Hematopoietic multipotent progenitor cell treated with erythropoietin and hydrocortisone succinate and interleukin-3 and kit ligand, for 4 days (in vitro differentiated cells): ENCODE measurements around the gene CH25H.
"Not testable (repeated sequence)": the region's sequence is repeated elsewhere in the genome, so short reads cannot be mapped to it uniquely, and the experiment has no call there.

ENCODE experiments used
- DNase-seq: peaks from one replicate; pipeline ENCODE4 v3.0.0-alpha.2; 2015

CH25H gene

DNA sequence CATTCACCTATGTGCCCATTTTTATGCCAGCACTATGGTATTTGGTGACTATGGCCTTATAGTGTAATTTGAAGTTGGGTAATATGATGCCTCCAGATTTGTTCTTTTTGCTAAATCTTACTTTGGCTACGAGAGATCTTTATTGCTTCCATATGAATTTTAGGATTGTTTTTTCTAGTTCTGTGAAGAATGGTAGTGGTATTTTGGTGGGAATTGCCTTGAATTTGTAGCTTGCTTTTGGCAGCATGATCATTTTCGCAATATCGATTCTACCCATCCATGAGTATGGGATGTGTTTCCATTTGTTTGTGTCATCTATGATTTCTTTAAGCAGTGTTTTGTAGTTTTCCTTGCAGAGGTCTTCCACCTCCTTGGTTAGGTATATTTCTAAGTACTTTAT is 15.8 kb downstream of the CH25H start:
- DNase-seq = not testable (repeated sequence)

DNA sequence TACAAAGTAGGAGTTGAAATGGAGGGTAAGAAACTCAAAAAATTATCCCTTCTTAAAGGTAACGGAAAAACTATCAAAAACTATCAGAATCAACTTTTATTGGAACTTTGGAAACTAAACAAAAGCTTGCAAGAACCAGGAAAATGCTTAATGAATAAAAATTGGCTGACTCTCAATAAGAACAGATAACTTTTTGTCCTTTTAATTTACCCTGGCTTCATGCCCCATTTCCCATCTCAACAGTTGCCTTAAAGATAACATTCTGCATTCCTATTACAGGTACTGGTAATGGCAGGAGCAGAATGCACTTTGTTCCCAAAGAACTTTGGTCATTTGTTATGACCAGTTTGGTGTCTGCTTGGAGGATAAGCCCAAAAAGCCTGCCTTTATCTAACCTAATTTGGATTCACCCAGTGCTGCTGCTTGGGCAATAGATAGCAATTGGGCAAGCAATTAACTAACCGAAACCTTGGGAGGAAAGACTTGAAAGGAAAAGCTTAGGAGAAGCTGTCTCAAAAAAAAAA is 17.8 kb downstream of the CH25H start:
- DNase-seq = no peak

DNA sequence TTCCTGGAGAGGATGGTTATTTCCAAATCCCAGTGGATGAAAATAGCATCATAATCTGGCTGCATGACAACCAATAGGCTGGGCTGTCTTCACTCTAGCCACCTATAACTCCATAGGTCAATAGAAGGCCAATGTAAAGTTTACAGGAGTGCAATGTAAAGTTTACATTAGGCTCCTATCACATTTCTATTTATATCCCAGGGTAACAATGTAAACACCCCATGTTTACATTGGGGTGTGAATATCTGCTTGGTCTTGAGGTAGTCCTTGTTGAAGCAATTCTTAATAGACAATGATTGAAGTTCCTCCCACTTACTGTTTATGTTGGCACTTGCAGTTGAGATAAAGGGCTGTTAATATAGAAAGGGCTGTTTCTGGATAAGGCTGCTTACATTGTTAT is 21.5 kb downstream of the CH25H start:
- no peak for DNase-seq

DNA sequence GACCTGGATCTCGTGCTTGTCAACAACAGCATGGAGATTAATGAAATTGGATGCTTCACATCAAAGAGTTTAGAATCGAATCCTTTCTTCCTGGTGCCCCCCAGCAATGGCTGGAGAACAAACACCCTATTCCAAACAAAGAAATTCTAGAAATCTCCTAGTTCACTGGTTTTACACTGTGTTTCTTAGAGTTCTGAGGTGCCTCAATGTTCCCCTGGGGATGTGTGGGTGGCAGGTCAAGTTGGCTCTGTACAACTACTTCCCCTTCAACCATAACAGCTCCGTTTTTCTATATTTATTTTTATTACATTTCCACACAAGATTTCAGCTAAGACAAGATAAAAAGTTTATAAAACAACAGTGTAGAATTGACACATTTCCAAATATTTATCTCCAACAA is 22.5 kb downstream of the CH25H start:
- DNase-seq = no peak

DNA sequence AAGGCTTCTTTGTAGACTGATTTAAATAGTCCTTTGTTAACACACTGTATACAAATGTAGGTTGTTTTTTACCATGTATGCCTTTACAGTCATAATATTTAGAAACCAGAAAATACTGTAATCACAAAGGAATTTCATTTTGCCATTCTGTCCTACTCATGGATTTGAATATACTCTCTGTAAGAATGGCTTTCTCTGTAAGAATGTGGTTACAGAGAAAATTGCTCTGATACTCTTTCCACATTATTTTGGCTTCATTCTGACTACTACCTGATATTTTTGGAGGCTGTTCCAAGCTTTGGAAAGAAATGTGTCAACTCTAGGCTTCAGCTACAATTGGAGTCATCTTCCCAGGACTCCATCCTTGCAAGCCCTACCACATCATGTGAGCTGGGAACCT is 23.5 kb downstream of the CH25H start:
- DNase-seq = no peak

DNA sequence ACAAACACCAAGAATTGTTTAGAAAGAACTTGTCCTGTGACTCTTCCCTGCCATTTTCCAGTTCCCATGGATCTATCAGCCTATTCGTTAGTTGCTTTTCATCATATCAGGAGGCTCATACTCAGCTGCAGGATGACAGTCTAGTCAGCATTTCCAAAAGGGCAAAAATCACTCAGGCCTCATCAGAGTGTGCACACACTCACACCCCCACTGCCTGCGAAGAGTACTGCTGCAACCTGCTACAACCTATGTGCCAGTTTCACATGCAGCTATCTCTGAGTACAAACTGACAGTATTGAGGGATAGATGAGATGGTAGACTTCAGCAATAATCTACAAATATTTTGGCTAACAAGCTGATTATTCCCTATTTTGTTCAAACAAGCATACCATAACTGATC is 24.2 kb downstream of the CH25H start:
- DNase-seq = no peak

DNA sequence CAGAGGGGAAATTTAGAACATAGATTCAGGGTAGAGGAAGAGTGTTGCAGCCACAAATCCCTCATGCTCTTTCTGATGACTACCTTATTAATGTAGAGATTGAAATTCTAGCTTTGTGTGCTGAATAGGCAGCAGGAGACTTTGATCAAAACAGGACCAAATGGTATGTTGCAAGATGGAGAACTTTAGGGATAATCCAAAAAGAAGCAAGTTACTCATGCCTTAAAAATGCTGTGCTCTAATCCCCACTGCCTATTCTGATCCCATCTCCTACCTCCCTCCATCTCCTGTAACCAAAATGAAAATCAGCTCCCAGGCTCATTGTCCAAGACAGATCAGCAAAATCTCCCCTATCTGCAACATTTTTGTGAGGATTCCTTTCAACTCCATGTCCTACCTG is 31.3 kb downstream of the CH25H start:
- no peak for DNase-seq

DNA sequence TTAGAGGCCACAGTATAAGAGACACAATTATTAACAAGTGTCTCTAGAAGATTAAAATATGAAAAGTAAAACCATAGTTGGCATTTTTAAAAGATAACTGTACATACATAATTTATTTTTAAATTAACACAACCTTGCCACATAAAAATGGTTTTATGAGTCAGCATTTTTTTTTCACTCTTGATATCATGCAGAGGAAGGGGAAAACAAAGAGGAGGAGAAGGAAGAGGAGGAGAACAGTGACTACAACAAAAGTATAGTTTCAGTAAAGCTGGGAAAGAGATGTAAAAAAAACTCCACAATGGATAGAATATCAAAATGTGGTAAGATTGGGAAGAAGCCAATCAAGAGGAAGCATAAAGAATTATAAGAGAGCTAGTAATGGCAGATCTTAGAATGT is 34.0 kb downstream of the CH25H start:
- DNase-seq = peak; percentile 31

DNA sequence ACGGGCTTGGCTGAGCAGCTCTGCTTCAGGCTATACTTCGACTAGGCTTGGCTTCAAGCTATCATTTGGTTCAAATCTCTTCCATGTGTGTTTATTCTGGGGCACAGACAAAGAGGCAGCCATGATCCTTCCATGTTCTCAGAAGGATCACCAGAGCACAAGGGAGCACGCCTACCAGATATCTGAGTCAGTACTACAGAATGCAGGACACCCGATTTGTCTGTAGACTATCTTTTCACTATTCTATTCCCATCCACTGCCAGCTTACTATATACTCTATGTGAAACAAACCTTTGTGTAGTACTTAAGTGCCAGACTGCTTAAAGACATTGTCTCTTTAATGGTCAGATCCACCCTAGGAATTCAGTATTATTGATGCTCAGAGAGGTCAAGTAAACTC is 35.1 kb downstream of the CH25H start:
- no peak for DNase-seq

DNA sequence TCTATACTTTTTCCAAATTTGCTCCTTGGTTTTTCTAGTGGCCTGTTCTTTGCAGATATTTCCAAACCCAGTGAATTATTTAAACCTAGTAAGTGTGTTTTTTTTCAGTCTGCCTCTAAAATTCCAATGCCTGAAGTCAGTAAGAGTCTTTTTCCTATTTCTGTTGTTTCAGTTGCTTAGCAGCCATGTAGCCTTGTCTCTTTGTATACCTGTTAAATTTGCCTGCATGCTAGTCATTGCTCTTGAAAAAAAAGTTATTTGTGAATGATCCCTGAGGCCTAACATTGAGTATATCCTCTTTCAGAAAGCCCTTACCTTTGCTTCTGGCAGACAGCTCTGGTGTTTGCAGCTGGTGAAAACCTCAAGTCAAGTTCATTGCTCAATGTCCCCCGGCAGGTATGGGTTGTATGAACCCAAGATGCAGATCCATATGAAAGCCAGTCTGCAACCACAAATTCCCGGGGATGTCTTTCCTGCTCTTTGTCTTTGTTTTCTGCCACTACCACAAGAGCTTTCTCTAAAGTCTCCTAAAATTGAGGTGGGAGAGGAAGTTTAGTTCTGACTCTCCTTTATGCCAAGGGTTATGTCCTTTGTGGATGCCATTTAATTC is 35.7 kb downstream of the CH25H start:
- no peak for DNase-seq

DNA sequence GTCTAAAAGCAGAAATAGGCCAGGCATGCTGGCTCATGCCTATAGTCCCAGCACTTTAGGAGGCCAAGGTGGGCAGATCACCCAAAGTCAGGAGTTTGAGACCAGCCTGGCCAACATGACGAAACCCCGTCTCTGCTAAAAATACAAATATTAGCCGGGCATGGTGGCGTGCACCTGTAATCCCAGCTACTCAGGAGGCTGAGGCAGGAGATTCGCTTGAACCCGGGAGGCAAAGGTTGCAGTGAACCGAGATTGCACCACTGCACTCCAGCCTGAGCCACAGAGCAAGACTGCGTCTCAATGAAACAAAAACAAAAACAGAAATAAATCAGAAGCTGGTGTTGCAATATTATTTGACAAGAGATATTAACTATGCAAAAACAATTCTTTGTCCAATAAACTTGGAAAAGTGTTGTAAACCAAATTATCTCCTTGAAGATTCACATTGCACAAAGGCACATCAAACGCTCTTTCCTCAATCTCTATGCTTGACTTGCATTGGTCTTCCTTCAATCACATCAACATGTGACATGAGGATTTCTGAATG is 38.7 kb downstream of the CH25H start:
- not testable (repeated sequence) for DNase-seq

DNA sequence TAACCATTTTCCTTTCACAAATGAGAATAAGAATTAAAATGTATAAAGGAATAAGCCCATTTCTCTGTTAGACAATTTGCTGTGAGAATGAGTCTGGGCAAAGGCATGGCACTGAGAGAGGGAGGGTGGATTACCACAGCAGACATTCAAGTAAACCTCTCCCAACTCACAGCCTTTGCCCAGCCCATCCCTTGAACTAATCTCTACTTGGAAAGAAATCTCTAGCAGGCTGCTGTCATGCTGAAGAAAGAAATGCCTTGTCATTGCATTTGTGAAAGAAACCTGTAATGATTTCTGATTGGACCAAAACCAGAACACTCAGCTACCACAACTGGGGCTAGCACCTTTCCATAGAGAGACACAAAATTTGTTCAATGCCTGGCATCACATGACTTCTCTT is 39.2 kb downstream of the CH25H start:
- no peak for DNase-seq

DNA sequence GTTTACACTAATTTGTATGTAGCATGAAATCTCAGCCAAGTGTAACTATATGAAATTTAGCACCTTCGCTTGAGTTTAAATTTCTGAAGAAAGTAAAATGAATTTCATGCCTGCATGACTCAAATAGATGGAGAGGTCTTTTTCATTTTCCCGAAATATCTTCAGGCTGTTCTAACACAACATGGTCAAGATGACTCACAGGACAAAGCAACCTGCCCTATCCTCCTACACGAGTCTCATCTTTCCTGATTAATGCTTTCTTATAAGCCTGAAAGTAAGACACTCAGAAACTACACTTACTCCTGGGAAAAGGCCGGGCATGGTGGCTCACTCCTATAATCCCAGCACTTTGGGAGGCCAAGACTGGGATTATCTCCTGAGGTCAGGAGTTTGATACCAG is 41.2 kb downstream of the CH25H start:
- DNase-seq = no peak

DNA sequence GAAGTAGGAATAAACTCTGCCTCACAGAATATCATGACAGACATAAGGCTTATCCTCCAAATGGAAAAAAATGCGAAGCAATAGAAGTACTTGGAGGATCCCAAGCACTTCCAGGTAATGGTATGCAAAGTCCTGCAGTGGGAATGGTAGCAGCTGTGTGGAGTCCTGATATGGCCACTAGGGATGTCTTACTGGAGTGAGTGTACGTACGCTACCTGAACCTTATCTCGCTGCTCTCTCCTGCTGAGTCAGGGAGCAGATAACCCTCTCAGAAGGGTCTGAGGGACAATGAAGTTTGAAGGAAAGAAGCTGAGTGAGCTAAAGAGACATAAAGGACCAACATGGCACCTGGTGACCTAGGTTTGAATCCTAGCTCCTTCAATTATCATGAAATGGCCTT is 42.2 kb downstream of the CH25H start:
- DNase-seq = no peak

DNA sequence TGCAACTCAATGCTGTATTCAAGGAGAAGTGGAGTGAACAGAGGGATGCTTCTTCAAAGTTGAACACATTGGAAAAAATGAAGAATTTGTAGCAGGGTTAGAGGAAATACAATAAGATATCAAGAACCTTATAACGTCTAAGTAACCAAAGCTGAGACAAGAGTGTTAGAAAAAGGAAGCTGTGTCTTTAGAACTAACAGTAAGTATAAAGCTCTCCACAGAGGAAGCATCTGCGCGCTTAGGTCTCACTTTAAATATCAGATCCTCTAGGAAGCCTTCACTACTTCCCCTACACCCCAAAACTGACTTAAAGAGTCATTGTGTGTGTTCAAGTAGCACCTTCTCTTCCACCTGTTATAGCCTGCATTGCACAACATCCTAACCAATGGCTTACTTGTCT is 43.0 kb downstream of the CH25H start:
- DNase-seq = peak; percentile 63

DNA sequence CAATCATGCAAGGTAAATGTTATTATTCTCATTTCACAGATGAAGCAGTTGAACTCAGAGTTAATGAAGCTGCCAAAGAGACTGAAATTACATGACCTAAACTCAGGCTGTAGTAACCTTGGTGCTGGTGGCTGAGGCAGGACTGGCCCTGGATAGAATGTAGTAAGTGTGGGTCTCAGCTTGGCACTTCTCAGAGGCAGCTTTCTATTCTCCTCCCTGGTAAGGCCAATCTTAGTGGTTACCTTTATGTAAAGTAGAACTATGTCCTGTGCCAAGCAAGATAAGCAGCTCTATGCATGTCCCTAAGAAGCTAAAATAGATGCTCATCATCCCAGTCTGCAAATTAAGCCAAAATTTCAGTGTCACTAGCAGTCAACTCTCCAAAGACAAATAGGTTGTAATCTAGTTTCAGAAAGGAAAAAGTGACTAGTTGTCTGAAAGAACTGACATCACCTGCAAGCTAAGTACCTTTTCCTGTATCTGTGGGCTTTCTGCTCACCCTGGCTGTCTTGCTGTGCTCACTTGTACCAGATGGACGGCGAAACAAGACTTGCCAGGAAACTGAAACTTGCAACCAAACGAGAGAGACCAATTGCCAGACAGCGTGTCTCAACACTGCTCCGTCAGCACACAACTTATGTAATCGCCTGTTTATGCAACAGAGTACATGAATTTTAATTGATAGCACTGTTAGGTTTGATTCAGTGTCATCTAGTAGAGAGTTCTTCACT is 43.7 kb downstream of the CH25H start:
- DNase-seq = peak; percentile 72

DNA sequence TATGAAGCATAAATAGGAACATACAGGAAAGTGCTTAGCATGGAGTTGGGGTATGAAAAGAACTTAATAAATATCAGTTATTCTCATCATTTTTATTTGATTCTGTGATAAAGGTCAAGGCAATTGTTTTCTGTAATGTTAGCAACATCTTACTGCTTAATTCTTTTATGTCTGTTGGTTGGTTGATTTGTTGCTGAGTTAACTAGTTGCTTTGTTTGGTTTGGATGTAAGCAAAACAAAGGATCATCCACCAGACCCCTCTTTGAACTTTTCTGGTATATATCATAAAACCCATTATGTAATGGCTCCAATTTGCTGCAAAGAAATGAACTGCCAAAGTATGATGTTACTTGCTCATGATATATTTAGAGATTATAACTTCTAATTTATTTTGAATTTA is 44.5 kb downstream of the CH25H start:
- DNase-seq = no peak

DNA sequence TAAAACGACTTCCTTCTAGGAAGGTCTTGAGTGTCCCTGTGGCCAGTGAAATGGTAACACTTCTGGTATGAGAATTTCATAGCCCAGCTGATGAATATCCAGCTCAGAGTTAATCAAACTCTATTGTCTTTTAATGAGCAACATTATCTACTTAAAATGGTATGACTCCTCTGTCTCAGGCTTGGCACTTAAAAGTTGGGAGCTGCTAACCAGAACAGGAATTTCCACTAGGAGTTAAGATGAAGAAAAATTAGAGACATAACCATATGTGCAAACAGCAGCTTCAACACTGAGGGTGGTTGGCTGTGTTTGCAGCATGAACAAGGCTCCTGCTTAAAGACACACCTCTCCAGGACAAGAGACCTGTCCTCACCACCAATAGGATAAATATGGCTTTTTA is 46.8 kb downstream of the CH25H start:
- DNase-seq = no peak

DNA sequence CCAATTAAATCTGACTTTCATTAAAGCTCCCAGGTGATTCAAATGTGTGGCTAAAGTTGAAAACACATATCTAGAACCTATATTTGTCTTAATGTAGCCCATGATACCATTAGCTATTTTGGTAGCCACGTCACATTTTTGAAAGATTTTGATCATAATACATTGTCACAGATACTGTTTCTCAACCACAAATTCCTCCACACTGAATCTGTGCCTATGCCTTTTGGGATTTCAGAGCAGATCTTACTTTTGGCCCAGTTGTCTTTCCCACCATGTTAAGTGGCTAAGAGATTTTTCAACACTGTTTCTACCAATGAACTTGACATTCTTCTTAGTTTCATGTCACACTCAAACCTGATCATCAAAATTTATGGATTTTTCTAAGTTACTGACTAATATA is 47.4 kb downstream of the CH25H start:
- no peak for DNase-seq

DNA sequence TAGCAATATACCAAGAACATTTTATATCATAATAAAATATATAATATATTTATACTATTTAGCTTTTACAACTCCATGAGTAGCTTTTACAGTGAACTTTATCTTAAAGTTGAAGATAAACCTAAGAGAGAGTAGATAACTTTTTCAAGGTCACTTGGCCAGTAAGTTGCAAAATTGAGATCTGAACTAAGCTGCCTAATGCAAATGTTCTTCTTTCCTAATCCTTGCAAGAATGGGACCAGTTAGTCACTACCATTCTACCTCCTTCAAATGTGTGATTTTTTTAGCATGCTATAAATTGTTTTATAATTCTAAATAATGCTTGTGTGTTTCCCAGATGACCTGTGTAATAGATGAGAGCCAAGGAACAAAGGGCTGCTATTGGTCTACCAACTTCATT is 47.8 kb downstream of the CH25H start:
- no peak for DNase-seq

DNA sequence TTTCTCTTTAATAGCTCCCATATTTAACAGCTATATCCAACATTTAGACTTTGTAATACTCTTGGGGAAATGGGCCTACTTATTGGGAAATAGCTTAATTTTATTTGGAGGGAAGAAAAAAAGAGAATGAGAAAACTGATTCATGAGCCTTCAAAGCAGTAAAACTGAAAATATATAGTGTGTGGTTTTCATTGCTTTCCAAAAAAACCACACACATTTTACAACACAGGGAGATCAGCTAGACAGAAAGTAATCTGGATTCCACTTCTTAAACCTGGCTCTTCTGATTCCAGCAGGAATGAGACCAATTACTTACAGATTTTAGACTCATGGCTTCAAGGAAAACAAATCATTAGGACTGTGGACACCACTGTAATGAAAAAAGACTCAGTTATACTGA is 48.7 kb downstream of the CH25H start:
- no peak for DNase-seq

DNA sequence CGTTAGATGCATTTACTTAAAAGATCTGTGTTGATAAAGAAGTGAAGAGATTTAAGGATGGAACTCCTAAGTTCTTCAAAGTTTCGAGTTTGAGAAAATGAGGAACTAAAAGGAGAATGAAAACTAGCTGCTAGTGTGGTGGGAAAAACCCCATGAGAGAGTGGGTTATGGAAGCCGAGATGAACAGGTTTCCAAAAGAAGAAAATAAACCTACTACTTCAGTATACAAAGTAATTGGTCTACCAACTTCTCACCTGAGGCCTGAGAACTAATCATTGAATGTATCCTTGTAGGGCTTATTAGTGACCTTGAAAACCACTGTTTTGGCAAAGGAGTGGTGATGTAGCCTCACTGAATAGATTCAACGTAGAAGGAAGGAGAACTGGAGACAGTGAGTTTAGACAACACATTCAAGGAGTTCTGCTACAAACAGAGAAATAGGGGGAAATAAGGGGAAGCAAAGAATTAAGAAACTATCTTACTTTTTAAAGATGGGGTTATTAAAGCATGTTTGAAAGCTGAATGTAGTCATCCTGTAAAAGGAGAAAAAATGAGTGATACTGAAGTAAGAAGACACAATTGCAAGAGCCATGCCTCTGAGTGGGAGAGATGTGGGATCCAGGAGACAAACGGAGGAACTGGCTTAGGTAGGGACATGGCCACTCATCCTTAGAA is 50.8 kb downstream of the CH25H start:
- no peak for DNase-seq
